ENCODE measurements around the gene ACVR1.

ACVR1 gene

DNA sequence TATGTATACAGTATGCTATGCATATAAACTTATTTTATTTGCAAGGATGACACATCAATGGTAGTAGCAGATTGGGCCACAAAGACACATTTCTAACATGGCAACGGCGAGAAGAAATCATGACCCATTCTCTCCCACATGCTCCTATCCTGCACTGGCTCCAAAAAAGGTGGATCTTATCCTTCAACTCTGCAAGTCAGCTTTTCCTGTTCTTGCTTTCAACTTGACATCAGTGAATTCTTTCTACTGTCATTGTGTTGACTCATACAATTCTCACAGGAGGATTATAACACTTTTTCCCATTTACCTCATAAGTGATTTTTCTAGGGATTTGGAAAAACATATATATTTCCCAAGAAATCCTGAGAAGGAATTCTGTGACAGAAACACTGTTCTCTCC, 53.1 kb downstream of the ACVR1 start:
- DNase-seq, result peak; percentile 73

DNA sequence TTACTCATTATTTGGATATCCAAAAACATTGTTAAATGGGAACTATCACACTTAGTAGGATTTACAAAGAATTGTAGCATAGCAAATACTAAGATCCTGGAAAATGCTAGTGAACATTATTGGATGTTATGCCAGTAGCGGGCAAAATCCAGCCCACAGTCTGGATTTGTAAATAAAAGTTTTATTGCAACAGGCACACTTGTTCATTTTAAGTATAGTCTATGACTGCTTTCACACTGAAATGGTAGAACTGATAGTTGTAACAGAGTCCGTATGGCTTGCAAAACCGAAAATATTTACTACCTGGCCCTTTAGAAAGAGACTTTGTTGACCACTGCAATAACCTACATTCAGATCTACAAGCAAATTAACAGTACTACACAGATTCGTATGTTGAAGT, 53.6 kb downstream of the ACVR1 start:
- no peak for DNase-seq

DNA sequence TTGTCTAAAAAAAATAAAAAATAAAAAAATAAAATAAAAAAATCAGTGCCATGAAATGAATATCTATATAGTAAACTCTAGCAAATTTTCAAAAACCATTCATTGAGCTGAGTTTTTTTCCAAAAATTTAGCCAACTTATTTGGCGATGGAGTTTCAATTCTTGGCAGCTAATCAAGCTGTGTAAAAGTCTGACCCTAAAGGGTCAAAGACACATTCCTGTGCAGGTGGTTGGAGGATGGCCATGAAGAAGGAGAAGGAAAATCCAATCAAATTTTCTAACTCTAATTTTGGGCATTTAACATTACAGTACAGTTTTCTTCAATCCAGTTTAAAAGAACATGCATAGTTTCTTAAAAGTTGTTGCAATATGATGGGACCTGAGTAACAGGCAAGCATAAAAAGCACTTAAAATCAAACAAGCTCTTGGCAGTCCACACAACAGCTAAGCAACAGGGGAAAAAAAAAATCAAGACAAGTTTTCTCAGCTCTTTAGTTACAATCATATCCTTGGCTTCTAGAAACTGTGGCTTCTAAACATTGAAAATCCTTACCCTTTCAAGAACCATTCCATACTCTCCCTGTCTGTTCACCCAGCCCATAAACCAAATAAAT, 54.5 kb downstream of the ACVR1 start:
- DNase-seq, result no peak

DNA sequence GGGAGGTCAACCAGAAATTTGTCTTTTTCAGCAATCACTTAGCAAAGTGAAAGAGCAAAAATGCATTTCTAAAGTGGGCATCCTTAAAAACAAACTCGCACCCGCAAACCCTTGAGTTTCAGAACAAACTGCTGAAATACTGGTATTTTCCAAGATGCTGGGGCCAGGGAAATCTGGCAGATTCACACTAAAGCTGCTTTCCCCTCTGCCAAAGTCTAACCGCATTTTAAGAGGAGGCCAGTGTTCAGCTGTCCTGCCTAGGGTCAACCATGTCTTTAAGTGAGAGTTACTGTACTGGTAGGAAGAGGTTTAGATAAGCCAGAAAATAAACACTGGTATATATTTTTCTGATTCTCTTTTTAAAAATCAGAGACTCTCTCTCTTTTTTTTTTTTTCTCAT, 55.9 kb downstream of the ACVR1 start:
- DNase-seq, result no peak

DNA sequence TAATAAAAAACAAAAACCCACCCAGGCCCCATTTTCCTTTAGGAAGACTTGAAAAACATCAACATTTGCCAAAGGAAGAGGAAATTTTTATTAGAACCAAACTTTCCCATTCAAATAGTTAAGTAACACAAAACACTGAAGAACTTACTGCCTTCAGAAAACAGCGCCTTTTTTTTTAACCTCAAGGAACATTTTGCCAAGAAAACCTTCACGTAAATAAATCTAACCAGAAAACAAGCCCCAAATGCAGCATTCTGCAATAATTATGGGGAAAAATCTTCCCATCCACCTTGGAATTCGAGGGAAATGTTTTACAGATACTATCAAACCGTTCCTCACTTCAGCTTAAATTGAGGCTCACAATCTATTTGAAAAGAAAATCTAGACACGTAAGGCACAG, 56.4 kb downstream of the ACVR1 start:
- DNase-seq, result no peak

DNA sequence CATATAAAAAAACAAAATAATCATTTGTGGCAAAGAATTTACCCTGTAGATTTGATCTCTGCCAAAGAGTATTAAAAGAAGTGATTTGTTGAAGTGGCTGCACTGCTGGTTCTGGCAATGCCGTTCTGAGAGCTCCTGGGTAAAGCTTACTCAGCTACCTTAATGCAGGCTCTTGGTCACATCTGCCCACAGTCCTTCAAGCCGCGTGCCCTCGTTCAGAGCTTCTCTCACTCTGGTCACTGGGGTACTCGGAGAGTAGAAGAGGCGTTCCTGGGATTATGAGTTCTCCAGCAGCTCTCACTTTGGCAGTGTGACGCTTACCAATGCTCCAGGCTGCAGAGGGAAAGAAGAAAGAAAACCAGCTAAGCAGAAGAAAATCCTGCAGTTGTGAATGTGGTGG, 57.9 kb downstream of the ACVR1 start:
- DNase-seq, result no peak

DNA sequence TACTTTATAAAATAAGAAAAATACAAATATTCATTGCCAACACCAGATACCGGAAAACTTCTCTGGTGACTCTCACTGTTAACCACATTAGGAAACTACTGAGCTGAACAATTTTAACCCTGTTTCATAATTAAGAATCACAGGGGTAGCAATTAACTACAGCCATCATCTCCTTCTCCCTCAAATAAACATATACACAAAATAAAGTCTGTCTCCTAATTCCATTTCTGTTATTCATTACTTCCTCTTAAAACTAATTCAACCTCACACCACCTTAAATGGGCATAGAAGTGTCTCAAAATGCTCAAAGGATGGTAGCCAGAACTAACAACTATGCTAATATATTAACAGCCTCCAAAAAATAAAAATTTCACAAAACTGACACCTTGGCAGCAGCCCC, 60.7 kb downstream of the ACVR1 start:
- DNase-seq, result peak; percentile 36

DNA sequence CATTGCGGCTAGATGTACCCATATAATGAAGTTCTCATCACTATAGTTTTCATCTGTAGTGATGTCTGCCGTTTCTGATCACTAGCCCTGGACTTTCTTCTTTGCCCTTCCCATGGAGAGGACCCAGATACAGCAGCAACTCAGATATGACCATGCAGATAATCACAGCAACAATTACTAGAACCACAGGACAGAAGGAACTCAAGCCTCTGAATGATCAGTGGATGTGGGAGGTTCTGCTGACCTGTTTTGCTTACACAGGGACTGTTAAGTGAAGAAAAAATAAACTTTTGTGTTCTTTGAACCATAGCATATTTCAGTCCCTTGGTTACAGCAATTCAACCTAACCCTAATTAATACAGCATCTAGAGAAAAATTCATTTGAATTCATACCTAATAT, 62.7 kb downstream of the ACVR1 start:
- no peak for DNase-seq

DNA sequence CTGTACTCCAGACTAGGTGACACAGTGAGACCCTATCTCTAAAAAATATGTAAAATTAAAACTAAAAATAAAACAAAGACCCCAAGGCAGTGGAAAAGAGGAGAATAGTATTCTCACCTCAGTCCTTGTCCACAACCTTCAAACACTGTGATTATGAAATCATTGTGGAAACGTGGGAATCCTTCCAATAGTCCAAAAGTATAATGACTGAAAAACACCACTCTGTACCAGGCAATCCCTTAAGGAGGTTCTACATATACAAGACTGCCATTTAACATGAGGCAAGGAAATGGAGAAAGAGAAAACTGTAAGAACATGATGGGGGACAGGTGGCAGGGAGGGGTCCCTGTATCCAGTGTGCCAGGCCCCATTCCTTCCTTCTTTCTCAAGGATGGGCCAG, 66.1 kb downstream of the ACVR1 start:
- no peak for DNase-seq

DNA sequence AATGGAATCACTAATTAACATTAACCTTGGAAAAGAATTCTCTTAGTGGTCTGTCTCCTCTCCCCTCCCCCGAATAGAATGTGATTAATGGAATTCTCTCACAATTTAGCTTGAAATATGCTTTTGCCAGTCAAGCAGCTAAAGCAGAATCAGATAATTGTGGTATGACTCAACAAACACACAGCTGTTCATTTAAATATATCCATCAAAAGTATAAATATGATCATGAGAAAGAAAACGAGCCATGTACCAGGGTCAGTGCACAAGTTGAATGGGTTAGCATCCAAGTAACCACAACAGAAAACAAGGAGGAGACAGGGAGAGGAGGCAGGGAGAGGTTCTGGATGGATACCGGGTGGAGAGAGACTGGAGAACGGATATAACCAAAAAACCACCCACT, 66.9 kb downstream of the ACVR1 start:
- DNase-seq, result peak; percentile 70

DNA sequence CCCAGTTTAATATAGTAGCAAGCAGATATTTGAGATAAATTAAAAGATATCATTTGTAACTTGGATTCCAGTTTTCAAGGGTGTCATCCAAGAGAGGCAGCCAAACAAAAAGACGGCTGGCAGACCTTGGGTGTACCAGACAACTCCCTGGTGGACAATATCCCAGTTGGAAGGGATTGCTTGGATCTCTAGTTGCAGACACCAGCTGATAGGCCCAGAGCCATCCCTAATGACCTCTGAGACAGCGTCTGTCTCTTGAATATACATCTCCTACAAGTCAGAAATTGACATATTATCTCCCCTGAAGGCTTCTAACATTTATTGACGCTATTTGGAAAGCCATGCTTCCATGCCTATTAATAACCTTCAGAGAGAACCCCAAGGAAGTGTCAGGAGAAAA, 67.7 kb downstream of the ACVR1 start:
- DNase-seq, result no peak

DNA sequence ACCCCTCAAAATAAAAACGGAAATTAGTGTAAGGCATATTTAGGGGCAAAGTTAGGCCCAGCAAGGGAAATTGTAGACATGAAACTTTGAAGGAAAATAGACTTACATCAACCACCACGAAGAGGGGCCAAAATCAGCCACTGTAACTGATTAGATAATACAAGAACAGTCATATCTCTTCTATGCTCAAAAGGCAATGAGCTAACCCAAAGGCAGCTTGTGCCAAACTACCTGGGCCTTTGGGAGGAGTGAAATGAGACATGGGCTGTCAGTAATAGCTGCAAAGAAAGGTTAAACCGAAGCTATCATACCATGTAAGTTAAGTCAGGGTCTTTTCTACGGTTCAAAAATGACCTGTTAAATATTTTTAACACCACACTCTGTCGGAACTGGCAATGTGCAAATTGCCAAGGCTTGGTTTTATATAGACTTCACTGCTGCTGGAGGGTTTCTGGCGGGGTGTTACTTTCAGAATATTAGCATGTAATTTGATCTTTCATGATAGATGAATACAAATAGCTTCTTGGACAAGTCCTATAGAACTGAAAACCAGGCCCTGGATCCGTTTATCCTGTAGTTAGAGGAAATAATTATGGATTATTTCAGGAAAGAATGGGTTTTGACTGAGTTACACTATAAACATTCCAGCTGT, 69.6 kb downstream of the ACVR1 start:
- DNase-seq, result no peak

DNA sequence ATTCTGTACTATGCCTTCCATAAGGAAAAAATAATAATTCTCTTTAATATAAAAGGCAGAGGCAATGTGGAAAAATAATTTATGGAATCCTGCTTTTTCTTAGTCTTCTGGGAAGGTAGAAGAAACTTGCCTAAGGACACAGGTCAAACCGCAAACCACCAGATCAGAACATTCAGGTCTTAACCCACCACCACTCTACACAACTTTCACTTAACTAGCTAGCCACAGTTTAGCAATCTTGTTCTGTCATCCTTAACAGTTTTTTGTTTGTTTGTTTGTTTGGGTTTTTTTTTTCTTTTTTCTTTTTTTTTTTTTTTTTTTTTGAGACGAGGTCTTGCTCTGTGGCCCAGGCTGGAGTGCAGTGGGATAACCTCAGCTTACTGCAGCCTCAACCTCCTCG, 70.6 kb downstream of the ACVR1 start:
- no peak for DNase-seq

DNA sequence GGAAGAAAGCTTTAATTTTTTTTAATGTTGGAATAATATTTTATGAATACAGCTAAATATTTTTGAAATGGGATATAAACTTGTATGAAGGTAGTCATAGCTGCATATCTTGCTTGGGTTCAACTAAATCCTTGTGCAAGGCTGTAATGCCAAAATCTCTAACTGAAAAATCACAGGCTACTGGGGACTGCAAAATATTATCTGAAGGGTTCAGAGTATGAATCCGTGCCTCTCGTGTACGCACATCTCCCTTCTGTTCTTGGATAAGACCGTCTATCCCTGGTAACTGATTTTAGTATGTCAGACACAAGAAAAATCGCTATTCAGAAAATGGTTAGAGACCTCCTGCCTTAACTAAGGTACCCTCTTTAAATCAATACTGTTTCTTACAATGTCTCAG, 71.8 kb downstream of the ACVR1 start:
- DNase-seq, result no peak

DNA sequence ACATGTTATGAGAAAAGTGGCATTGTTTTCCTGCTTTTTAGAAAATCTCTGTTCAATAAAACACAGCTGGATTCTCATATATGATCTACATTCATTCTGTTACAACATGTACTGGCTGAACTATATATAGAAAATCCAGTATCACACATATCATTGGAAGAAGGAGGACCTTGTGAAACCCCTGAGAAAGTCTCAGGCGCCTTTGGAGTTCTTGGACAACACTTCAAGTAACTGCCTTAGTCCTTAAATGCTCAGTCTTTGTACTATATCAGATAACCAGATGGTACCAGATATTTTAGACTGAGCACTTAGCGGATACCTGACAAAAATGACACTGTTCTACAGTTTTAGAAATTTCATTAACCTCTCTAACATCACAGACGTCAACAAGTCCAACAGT, 72.2 kb downstream of the ACVR1 start:
- no peak for DNase-seq

DNA sequence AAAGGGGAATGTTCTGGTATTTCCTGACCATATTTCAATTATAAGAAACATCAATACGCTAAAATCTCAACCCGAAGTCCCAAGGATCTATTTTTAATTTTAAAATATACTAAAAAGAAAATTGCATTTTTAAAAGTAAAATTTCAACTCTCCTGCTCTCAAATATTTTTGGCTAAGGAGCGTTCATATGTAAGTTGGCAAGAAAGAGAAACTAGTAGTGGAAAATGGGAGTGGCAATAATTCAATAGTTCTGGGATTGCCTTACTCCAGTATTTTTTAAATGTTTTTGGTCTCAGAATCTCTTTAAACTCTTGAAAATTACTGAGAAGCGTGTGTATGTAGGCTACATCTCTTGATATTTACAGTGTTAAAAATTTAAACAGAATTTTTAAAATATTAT, 72.7 kb downstream of the ACVR1 start:
- DNase-seq, result no peak

DNA sequence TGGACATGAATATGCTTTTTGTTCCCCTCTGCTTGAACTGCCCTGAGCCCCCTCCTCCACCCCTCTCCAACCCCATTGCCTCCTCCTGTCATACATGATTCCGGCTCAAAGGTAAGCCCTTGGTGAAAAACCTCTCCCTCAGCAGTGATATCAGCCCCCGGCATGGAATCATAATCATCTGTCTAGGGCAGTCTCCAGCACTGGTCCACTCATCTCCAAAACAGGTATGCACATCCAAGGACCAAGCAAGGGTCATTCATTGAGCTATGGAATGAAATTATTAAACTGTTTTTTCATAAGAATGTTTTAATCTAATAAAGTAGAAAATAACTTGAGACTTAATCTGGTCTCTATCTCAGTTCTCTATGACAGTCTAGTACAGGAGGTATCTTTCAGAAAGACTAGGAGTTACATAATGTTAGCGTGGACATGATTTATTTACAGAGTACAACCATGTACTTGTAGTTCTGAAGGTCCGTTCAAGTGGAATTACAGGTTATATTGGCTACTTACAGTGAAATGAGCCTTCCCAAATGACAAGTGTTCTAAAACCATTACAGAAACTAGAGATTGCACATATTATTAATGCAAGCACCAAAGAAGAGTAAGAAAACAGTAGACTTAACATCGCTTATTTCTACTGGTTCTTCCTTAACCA, 75.2 kb downstream of the ACVR1 start:
- no peak for DNase-seq

DNA sequence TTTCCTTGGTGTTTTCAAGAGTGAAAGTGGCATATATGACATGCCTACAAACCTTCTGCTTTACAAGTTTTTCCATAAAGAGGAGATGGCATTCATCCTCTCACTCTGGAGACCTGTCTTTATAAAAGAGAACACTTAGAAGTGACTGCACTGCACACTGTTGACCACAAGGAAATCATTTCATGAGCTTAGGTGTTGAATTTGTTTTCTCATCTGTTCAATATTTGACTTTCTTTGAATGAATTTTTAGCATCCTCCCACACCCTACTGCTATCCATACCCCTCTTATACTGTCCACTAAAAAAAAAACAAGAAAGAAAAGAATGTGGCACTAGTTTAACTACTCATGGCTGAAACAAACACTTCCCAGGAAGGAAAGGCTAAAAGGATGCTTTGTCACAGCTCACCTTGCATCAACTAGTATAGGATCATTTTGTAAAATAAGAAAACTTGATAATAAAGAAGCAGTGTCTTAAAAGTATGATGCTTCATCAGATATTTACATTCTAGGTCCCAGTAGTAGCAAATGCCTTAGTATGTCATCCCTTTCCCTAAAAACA, 83.0 kb downstream of the ACVR1 start:
- DNase-seq, result no peak

DNA sequence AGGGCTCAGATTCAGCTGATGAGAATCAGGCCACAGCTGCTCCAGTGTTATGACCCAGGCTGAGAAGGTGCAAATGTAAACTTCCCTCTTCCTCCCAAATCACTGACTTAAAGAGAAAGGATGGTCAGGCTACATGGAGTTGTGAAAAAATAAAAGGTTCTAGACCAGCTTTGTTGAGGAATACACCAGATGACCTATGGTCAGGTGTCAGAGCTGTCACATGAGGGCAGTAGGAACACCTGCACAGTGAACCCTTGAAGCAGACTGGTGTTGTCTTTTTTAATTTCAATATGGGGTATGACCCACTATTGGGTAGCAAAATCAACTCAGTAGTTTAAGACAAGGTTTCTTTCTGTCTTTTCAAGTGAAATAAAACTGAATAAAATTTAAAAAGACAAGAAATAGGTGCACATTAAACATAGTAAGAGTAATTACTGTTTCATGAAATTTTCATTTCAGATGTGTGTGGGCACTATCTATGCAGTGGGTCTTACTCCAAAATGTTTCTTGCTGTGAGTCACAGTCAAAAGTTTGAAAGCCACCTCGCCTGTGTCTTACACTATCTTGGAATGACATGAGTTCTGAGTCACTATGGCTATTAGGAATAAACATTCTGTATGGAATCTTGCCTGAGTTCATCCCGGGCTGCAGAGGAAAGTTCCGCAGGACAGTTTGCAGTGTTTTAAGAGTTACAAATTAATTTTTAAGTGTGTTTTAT, 83.6 kb downstream of the ACVR1 start:
- DNase-seq, result peak; percentile 85

DNA sequence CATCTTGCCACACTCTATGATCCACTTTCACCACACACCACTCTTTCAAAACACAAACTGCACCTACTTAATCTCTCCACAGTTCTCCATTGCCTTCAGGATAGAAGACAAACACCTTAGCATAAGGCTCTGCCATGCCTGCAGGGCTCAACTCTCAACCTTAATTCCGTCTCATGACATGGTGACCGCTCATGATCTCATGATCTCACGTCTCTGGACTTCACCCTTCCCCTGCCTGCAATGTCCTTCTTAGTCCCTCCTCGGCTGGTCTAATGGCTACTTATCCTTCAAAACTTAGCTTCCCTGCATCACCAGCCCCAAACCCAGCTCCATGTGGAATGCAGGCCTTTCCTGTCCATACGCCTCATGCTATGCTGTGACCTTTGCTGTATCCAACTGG, 85.3 kb downstream of the ACVR1 start:
- no peak for DNase-seq

DNA sequence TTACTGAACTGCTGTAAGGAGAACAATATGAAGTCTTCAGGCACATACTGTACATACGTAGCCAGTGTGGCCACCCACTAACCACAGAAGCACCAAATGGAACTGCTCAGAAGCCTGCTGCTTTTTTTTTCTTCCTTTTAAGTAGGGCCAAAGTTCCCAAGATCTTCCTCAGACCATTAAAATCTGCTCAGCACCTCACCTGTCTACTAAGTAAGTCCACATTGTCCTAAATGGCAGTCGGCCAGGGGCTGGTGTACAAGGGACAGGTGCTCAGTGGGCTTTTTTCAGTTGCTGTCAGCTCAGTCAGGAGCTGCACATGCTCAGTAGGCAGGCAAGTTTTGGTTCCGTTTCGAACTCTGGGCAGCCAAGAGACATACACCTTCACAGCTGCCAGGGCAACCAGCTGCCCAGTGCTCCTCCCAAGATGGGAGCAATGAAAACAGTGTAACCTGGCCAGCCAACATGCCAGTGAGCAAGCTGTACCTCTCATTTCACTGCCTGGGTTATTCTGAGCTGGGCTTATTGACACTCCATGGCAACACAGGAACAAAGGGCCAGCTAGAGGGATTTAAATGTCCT, 86.1 kb downstream of the ACVR1 start:
- DNase-seq, result no peak

DNA sequence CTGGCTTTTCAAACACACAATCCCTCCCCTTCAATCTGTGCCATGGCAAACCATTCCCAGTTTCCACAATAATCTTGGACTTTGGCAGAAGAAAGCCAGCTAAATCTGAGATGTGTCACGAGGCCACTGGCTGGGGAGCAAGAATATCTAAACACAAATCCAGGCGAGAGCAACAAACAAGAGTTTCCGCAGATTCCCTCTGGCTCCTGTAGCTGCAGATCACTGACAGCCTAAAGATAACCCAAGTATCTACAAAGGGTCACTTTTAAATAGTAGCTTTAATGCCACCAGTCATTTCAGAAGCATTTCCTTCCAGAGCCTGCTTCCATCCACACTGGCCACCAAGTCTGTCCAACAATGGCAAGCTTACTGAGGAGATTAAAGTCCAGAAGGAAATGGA, 86.9 kb downstream of the ACVR1 start:
- DNase-seq, result no peak

DNA sequence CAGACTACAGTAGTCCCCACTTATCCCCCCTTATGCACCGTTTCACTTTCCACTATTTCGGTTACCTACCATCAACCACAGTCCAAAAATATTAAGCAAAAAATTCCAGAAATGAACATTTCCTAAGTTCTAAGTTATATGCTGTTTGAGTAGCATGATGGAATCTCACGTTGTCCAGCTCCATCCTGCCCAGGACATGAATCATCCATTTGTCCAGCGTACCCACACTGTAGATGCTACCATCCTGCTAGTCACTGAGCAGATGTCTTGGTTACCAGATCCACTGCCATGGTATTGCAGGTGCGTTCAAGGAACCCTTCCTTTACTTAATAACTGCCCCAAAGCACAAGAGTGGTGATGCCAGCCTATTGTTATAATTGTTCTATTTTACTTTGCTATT, 87.9 kb downstream of the ACVR1 start:
- DNase-seq, result no peak

Measured in fibroblast of skin of right biceps (primary cell).